OCI-LY7 (cell line): ENCODE measurements around the gene BST1.

Experiments used
- CTCF ChIP-seq: fragments of 200-600 bp; sonication (generic); conservative IDR thresholded peaks from 2 replicates; pipeline ENCODE4 v1.5.1; 2014; ENCODE audit warnings: mild to moderate bottlenecking, antibody characterized with exemption, low read length, moderate library complexity, mixed read lengths
- EZH2phosphoT487 ChIP-seq: fragments of 200-600 bp; sonication (generic); IDR thresholded peaks from 2 replicates; pipeline ENCODE4 v1.6.1; 2018; ENCODE audit warnings: low read depth, borderline replicate concordance, mild to moderate bottlenecking, mixed run types, antibody characterized with exemption, low read length, moderate library complexity, mixed read lengths

GRCh38 chr4:15777697-15778288 lies 74.9 kb downstream of the BST1 start:
- TF ChIP-seq CTCF (no peak), EZH2phosphoT487 (no peak)
